Activated CD8-positive, alpha-beta T cell treated with anti-CD3 and anti-CD28 coated beads for 36 hours (primary cell): ENCODE measurements around the gene CFAP43. TPM values are rescaled to one million over a fixed set of nuclear protein-coding genes. Genes with fewer than 3 reads are reported as not detected.

Source experiments
- ATAC-seq: fragments of 200-7000 bp; cut with Tn5 transposase; one replicate; pipeline ENCODE4 v1.10.0; 2021; ENCODE audit warnings: mild to moderate bottlenecking, moderate library complexity
- CTCF ChIA-PET: fragments of 350-600 bp; sonication (Branson Sonifier 250); formaldehyde crosslinking; loops from one replicate; lab custom pipeline; 2021; ENCODE audit warnings: antibody characterized with exemption; lab: Charles Lee
- POLR2A ChIA-PET: fragments of 350-600 bp; sonication (Branson Sonifier 250); formaldehyde crosslinking; loops from one replicate; lab custom pipeline; 2021; ENCODE audit warnings: antibody characterized with exemption; lab: Charles Lee
- DNase-seq: peaks from one replicate; pipeline ENCODE4 v3.0.0-alpha.2; 2020
- H3K27ac Mint-ChIP-seq: one replicate; pipeline ENCODE4 v1.8.0; 2021; ENCODE audit warnings: mild to moderate bottlenecking, mixed read lengths
- H3K27me3 Mint-ChIP-seq: one replicate; pipeline ENCODE4 v1.8.0; 2021; ENCODE audit warnings: mixed read lengths
- H3K36me3 Mint-ChIP-seq: one replicate; pipeline ENCODE4 v1.8.0; 2021; ENCODE audit warnings: low read depth, mixed read lengths
- H3K4me1 Mint-ChIP-seq: one replicate; pipeline ENCODE4 v1.8.0; 2021; ENCODE audit warnings: low read depth, mixed read lengths
- H3K4me3 Mint-ChIP-seq: one replicate; pipeline ENCODE4 v1.8.0; 2021; ENCODE audit warnings: mild to moderate bottlenecking, moderate library complexity, mixed read lengths
- H3K9me3 Mint-ChIP-seq: one replicate; pipeline ENCODE4 v1.8.0; 2021; ENCODE audit warnings: mixed read lengths
- CTCF ChIP-seq: fragments of 200-600 bp; IDR thresholded peaks from one replicate; pipeline ENCODE4 v1.8.0; 2022; ENCODE audit warnings: antibody characterized with exemption, mild to moderate bottlenecking
- intact Hi-C: fragments of 100-400 bp; cut with micrococcal nuclease; formaldehyde crosslinking; loops from one replicate; pipeline ENCODE4 v1.10.0; 2022
- total RNA-seq, 2 experiments: library from RNA; stranded (reverse); gene quantifications; one replicate each; pipeline ENCODE4 v1.2.3, GENCODE V29; 2021

Gene CFAP43
- total RNA-seq, 2 experiments from 2014 or later: 0.16 TPM; not detected in 1

GRCh38 chr10:104277785-104278184 lies 45.6 kb upstream of the CFAP43 start:
- ATAC-seq (no peak), DNase-seq (no peak)
- no peak overlapping the region for H3K4me3 Mint-ChIP-seq
- H3K36me3 Mint-ChIP-seq: no peaks in the 10 kb centered on the region
- no peaks in the 10 kb centered on the region for H3K9me3 Mint-ChIP-seq
- intact Hi-C loops: no loop called here
- ChIA-PET POLR2A (interaction anchor here (1.2 to 1.7 kb wide), 4 partner anchors 9 to 61 kb away, joined by 3 to 4 read pairs (median 3); partner anchors contain the start of gene GSTO2), CTCF (interaction anchor here (2.4 to 12.2 kb wide), 4 partner anchors 15 to 76 kb away, joined by 8 to 239 read pairs (median 42); partner anchors contain the start of gene CFAP58)
- peaks cover 8% of the 10 kb centered on the region for H3K4me1 Mint-ChIP-seq
- no peak for TF ChIP-seq CTCF
- no peak overlapping the region for H3K27ac Mint-ChIP-seq
- peaks cover 19% of the 10 kb centered on the region for H3K27me3 Mint-ChIP-seq

GRCh38 chr10:104276192-104276591 lies 44.0 kb upstream of the CFAP43 start:
- POLR2A ChIA-PET: interaction anchor here (0.8 to 1.3 kb wide), 3 partner anchors 18 to 154 kb away, joined by 3 to 4 read pairs (median 4); partner anchors contain the start of gene SFR1
- no peak overlapping the region for H3K4me3 Mint-ChIP-seq
- TF ChIP-seq CTCF: no peak

GRCh38 chr10:104274762-104275721 lies 42.9 kb upstream of the CFAP43 start:
- DNase-seq (peak; percentile 59), ATAC-seq (peak; percentile 93)
- Mint-ChIP-seq H3K9me3 (no peaks in the 10 kb centered on the region), H3K4me1 (peaks cover 8% of the 10 kb centered on the region), H3K27ac (no peak overlapping the region), H3K36me3 (no peaks in the 10 kb centered on the region), H3K27me3 (peaks cover 19% of the 10 kb centered on the region), H3K4me3 (peak overlapping the region; percentile 62)
- CTCF ChIA-PET: interaction anchor here (0.8 to 12.2 kb wide), 54 partner anchors 9 to 578 kb away, joined by 3 to 239 read pairs (median 4); partner anchors contain the start of genes CFAP58, GSTO1, ITPRIP and SFR1
- POLR2A ChIA-PET: interaction anchor here (0.6 to 2.0 kb wide), 5 partner anchors 14 to 153 kb away, joined by 3 to 10 read pairs (median 3); partner anchors contain the start of genes ITPRIP and SFR1
- TF ChIP-seq CTCF: peak; percentile 90
- intact Hi-C loops: no loop called here

More at GRCh38 chr10:104276192-104276591, 44.0 kb upstream of the CFAP43 start:
- Mint-ChIP-seq H3K36me3 (no peaks in the 10 kb centered on the region), H3K4me1 (peaks cover 8% of the 10 kb centered on the region), H3K27me3 (peaks cover 19% of the 10 kb centered on the region), H3K27ac (no peak overlapping the region), H3K9me3 (no peaks in the 10 kb centered on the region)
- CTCF ChIA-PET: interaction anchor here (0.9 to 12.2 kb wide), 9 partner anchors 16 to 375 kb away, joined by 3 to 239 read pairs (median 14); partner anchors contain the start of genes CFAP58 and GSTO1
- no peak for ATAC-seq
- intact Hi-C loops: no loop called here
- DNase-seq: no peak

- Mint-ChIP-seq H3K27me3 (peaks cover 19% of the 10 kb centered on the region), H3K27ac (no peak overlapping the region), H3K4me1 (peaks cover 11% of the 10 kb centered on the region), H3K9me3 (no peaks in the 10 kb centered on the region), H3K4me3 (peak overlapping the region; percentile 62), H3K36me3 (peaks cover 2% of the 10 kb centered on the region)
- no peak for DNase-seq
- no peak for TF ChIP-seq CTCF
- ChIA-PET POLR2A (interaction anchor here (0.6 to 2.0 kb wide), 4 partner anchors 10 to 152 kb away, joined by 3 to 10 read pairs (median 4); partner anchors contain the start of genes ITPRIP and SFR1), CTCF (interaction anchor here (0.8 to 12.2 kb wide), 57 partner anchors 8 to 577 kb away, joined by 3 to 239 read pairs (median 4); partner anchors contain the start of genes CFAP58, GSTO1, ITPRIP and SFR1)
- intact Hi-C loops: no loop called here
- ATAC-seq: no peak
Observed at GRCh38 chr10:104273899-104274575, 41.9 kb upstream of the CFAP43 start.
